GM06990 (cell line): ENCODE measurements around the gene SPATA2.
A peak's percentile ranks its signal among the peaks of the same experiment; 100 is the strongest.
"Not testable (repeated sequence)": the region's sequence is repeated elsewhere in the genome, so short reads cannot be mapped to it uniquely, and the experiment has no call there.

ENCODE experiments used
- DNase-seq: peaks from one replicate; pipeline ENCODE4 v3.0.0-alpha.2; 2011; ENCODE audit not compliant: insufficient read length; ENCODE audit errors: extremely low read depth
- H3K27me3 ChIP-seq: replicated peaks from 2 replicates; pipeline ENCODE4 v1.6.0; 2011; ENCODE audit warnings: low read length; ENCODE audit not compliant: control insufficient read depth, insufficient read depth
- H3K36me3 ChIP-seq: 2 replicates; pipeline ENCODE4 v1.5.1; 2011; ENCODE audit warnings: low read length; ENCODE audit not compliant: control insufficient read depth, insufficient read depth
- H3K4me3 ChIP-seq: replicated peaks from 2 replicates; pipeline ENCODE4 v1.5.1; 2011; ENCODE audit warnings: low read depth, mild to moderate bottlenecking, control low read depth, low read length
- CTCF ChIP-seq: IDR thresholded peaks from 2 replicates; pipeline ENCODE4 v1.5.1; 2011; ENCODE audit warnings: low read length, control low read depth, mild to moderate bottlenecking, inconsistent platforms; ENCODE audit not compliant: insufficient read depth, poor library complexity, severe bottlenecking

The SPATA2 gene

GRCh38 chr20:49915380-49916145, at the start of gene SPATA2:
Gene SPATA2 (minus strand): TSS chr20:49915529. CDS start chr20:49908490, 7,039 bp downstream.
- DNase-seq, result peak; percentile 94
- peaks cover 2% of the 10 kb centered on the region for H3K36me3 ChIP-seq
- peak within 1 kb of the TSS; percentile 71 for H3K4me3 ChIP-seq
- no peaks in the 10 kb centered on the region for H3K27me3 ChIP-seq
- no peak for TF ChIP-seq CTCF

- peaks cover 3% of the 10 kb centered on the region; the same call in 1 of the 2 replicates for H3K36me3 ChIP-seq
- H3K4me3 ChIP-seq, result no peak overlapping the region
- no peak for TF ChIP-seq CTCF
- H3K27me3 ChIP-seq, result no peaks in the 10 kb centered on the region
- DNase-seq, result no peak
Observed at GRCh38 chr20:49961413-49961812, 46.1 kb upstream of the SPATA2 start.

GRCh38 chr20:49957089-49957938, 42.0 kb upstream of the SPATA2 start:
- DNase-seq, H3K4me3 ChIP-seq, H3K27me3 ChIP-seq: not testable (repeated sequence)
- H3K36me3 ChIP-seq, result peaks cover 13% of the 10 kb centered on the region

GRCh38 chr20:49956689-49957088, 41.4 kb upstream of the SPATA2 start:
- TF ChIP-seq CTCF, result no peak

GRCh38 chr20:49955830-49956396, 40.6 kb upstream of the SPATA2 start:
- DNase-seq, H3K27me3 ChIP-seq, H3K4me3 ChIP-seq: not testable (repeated sequence)
- peaks cover 19% of the 10 kb centered on the region for H3K36me3 ChIP-seq

More at GRCh38 chr20:49956689-49957088, 41.4 kb upstream of the SPATA2 start:
- Histone ChIP-seq H3K27me3 (no peaks in the 10 kb centered on the region), H3K36me3 (peaks cover 19% of the 10 kb centered on the region), H3K4me3 (no peak overlapping the region)
- no peak for DNase-seq

- H3K4me3 ChIP-seq, result no peak overlapping the region
- TF ChIP-seq CTCF, result no peak
- H3K27me3 ChIP-seq, result no peaks in the 10 kb centered on the region
- no peak for DNase-seq
- H3K36me3 ChIP-seq, result peaks cover 21% of the 10 kb centered on the region
Observed at GRCh38 chr20:49955167-49955566, 39.8 kb upstream of the SPATA2 start.
